Measurements from ENCODE around the gene SDHD. TPM values are rescaled to one million over a fixed set of nuclear protein-coding genes. Genes with fewer than 3 reads are reported as not detected.

The SDHD gene
- total and polyA plus RNA-seq, 2 donors (not counting 1 experiment from before 2014, with no cell fraction given), result 43.0 to 57.7 TPM

- Mint-ChIP-seq H3K27ac (no peak overlapping the region), H3K4me1 (no peaks in the 10 kb centered on the region), H3K4me3 (no peak overlapping the region), H3K27me3 (no peaks in the 10 kb centered on the region), H3K9me3 (ENCODE audit: insufficient read depth) (no peaks in the 10 kb centered on the region)
- Histone ChIP-seq H3K4me2 (replicated peaks; ENCODE audit: low read depth, low read length, poor library complexity, severe bottlenecking) (no peak overlapping the region), H3K27me3 (replicated peaks in 1 of 4; ENCODE audit: control extremely low read depth in 1 of 4, control insufficient read depth in 3 of 4, insufficient read depth in 4 of 4, low read length in 3 of 4) (no peaks in the 10 kb centered on the region), H3K9me3 (ENCODE audit: control extremely low read depth in 1 of 3, control insufficient read depth in 2 of 3, insufficient read depth in 1 of 3, low read length in 2 of 3) (no peaks in the 10 kb centered on the region), H4K20me1 (ENCODE audit: control insufficient read depth, insufficient read depth, low read length, poor library complexity, severe bottlenecking) (no peaks in the 10 kb centered on the region), H3K79me2 (ENCODE audit: control insufficient read depth, insufficient read depth, low read length) (peaks cover 8% of the 10 kb centered on the region), H3K9ac (ENCODE audit: low read length) (no peak overlapping the region), H3K4me3 (ENCODE audit: control extremely low read depth in 1 of 5, extremely low read depth in 1 of 5, insufficient read depth in 1 of 5, low read depth in 2 of 5, low read length in 4 of 5) (no peak overlapping the region), H2AFZ (ENCODE audit: insufficient read depth, low read depth, low read length, poor library complexity, severe bottlenecking) (no peak overlapping the region), H3K4me1 (ENCODE audit: control insufficient read depth in 2 of 2, insufficient read depth in 2 of 2, low read length in 2 of 2) (no peaks in the 10 kb centered on the region), H3K27ac (ENCODE audit: low read length in 2 of 2) (no peak overlapping the region), H3K36me3 (replicated peaks in 1 of 2; ENCODE audit: control extremely low read depth in 1 of 2, control insufficient read depth in 1 of 2, extremely low read depth in 1 of 2, insufficient read depth in 2 of 2, low read length in 1 of 2) (peaks cover 3 to 36% of the 10 kb centered on the region in 2 experiments)
- CTCF ChIA-PET, result interaction anchor here (2.0 kb wide), 1 partner anchor 17 kb away, joined by 7 read pairs; no protein-coding TSS in a partner anchor
- DNase-seq (no peak), ATAC-seq (ENCODE audit: low read depth) (no peak)
- POLR2A ChIA-PET, result no interaction called here
- no peak for TF ChIP-seq CTCF (IDR thresholded peaks at IDR 0.05)
- no peak for TF ChIP-seq EZH2 (IDR thresholded peaks at IDR 0.05; ENCODE audit: borderline replicate concordance, insufficient read depth, low read depth, low read length, poor library complexity, severe bottlenecking)
- intact Hi-C loops (cut with micrococcal nuclease), result no loop called here
Measured at GRCh38 chr11:112096194-112096593, 9.5 kb downstream of the SDHD start.

GRCh38 chr11:112097734-112098528, 11.3 kb downstream of the SDHD start:
- no peak for TF ChIP-seq EZH2 (IDR thresholded peaks at IDR 0.05; ENCODE audit: borderline replicate concordance, insufficient read depth, low read depth, low read length, poor library complexity, severe bottlenecking)
- Mint-ChIP-seq H3K4me1 (no peaks in the 10 kb centered on the region), H3K27me3 (no peaks in the 10 kb centered on the region), H3K27ac (no peak overlapping the region), H3K9me3 (ENCODE audit: insufficient read depth) (no peaks in the 10 kb centered on the region), H3K4me3 (no peak overlapping the region)
- H4K20me1 ChIP-seq (ENCODE audit: control insufficient read depth, insufficient read depth, low read length, poor library complexity, severe bottlenecking), result no peaks in the 10 kb centered on the region
- no peak overlapping the region for H2AFZ ChIP-seq (ENCODE audit: insufficient read depth, low read depth, low read length, poor library complexity, severe bottlenecking)
- no peak overlapping the region for H3K27ac ChIP-seq (ENCODE audit: low read length in 2 of 2)
- peaks cover 0 to 22% of the 10 kb centered on the region in 2 experiments for H3K36me3 ChIP-seq (replicated peaks in 1 of 2; ENCODE audit: control extremely low read depth in 1 of 2, control insufficient read depth in 1 of 2, extremely low read depth in 1 of 2, insufficient read depth in 2 of 2, low read length in 1 of 2)
- intact Hi-C loops (cut with micrococcal nuclease), result no loop called here
- peaks cover 5% of the 10 kb centered on the region for H3K79me2 ChIP-seq (ENCODE audit: control insufficient read depth, insufficient read depth, low read length)
- ATAC-seq (ENCODE audit: low read depth) (no peak), DNase-seq (no peak)
- H3K27me3 ChIP-seq (replicated peaks in 1 of 4; ENCODE audit: control extremely low read depth in 1 of 4, control insufficient read depth in 3 of 4, insufficient read depth in 4 of 4, low read length in 3 of 4), result no peaks in the 10 kb centered on the region
- H3K4me2 ChIP-seq (replicated peaks; ENCODE audit: low read depth, low read length, poor library complexity, severe bottlenecking), result no peak overlapping the region
- no peaks in the 10 kb centered on the region for H3K4me1 ChIP-seq (ENCODE audit: control insufficient read depth in 2 of 2, insufficient read depth in 2 of 2, low read length in 2 of 2)
- no peaks in the 10 kb centered on the region for H3K9me3 ChIP-seq (ENCODE audit: control extremely low read depth in 1 of 3, control insufficient read depth in 2 of 3, insufficient read depth in 1 of 3, low read length in 2 of 3)
- ChIA-PET POLR2A (no interaction called here), CTCF (interaction anchor here (2.0 kb wide), 1 partner anchor 15 kb away, joined by 7 read pairs; no protein-coding TSS in a partner anchor)
- no peak overlapping the region for H3K4me3 ChIP-seq (ENCODE audit: control extremely low read depth in 1 of 5, extremely low read depth in 1 of 5, insufficient read depth in 1 of 5, low read depth in 2 of 5, low read length in 4 of 5)
- WGBS (ENCODE audit: insufficient coverage), result 98% methylated on average over 5 of the region's 11 CpGs
- no peak overlapping the region for H3K9ac ChIP-seq (ENCODE audit: low read length)
